Suprapubic skin (tissue), 4 donors: Measurements from ENCODE around the gene PCDH1. TPM values are rescaled to one million over a fixed set of nuclear protein-coding genes. Genes with fewer than 3 reads are reported as not detected.
"Not testable (repeated sequence)": the region's sequence is repeated elsewhere in the genome, so short reads cannot be mapped to it uniquely, and the experiment has no call there.

Experiments
- DNase-seq, 2 donors: peaks; one replicate each; pipeline ENCODE4 v3.0.0-alpha.2; 2019; ENCODE audit warnings: low spot score in 2 of 2
- H3K27ac ChIP-seq: fragments of 200-600 bp; sonication (generic); one replicate; pipeline ENCODE4 v1.5.1; 2019
- H3K27me3 ChIP-seq: fragments of 200-600 bp; sonication (generic); one replicate; pipeline ENCODE4 v1.5.1; 2019
- H3K36me3 ChIP-seq: fragments of 200-600 bp; sonication (generic); one replicate; pipeline ENCODE4 v1.5.1; 2019
- H3K4me1 ChIP-seq: fragments of 200-600 bp; sonication (generic); one replicate; pipeline ENCODE4 v1.5.1; 2019
- H3K4me3 ChIP-seq: fragments of 200-600 bp; sonication (generic); one replicate; pipeline ENCODE4 v1.5.1; 2019; ENCODE audit warnings: mild to moderate bottlenecking
- H3K9me3 ChIP-seq: fragments of 200-600 bp; sonication (generic); one replicate; pipeline ENCODE4 v1.5.1; 2019
- CTCF ChIP-seq, 2 donors: fragments of 200-600 bp in 1 of 2; fragments of 450-650 bp in 1 of 2; sonication (generic) in 1 of 2; IDR thresholded peaks; one replicate each; pipeline ENCODE4 v1.5.1; 2016 to 2019; ENCODE audit warnings: antibody characterized with exemption in 2 of 2, mild to moderate bottlenecking in 1 of 2, moderate library complexity in 1 of 2
- EP300 ChIP-seq: sonication (generic); formaldehyde crosslinking; IDR thresholded peaks from one replicate; pipeline ENCODE4 v1.6.1; 2017; ENCODE audit warnings: antibody characterized with exemption
- POLR2A ChIP-seq, 2 donors: fragments of 450-650 bp; IDR thresholded peaks; one replicate each; pipeline ENCODE4 v1.6.1; 2017; ENCODE audit warnings: antibody characterized with exemption in 2 of 2, mild to moderate bottlenecking in 2 of 2, moderate library complexity in 2 of 2
- POLR2AphosphoS5 ChIP-seq, 3 donors: sonication (generic); formaldehyde crosslinking; IDR thresholded peaks; one replicate each; pipeline ENCODE4 v1.6.1; 2017; ENCODE audit warnings: antibody characterized with exemption in 3 of 3
- WGBS: methylation state at CpG from one replicate; pipeline ENCODE4 v1.1.5; 2018; 5-methylcytosine and 5-hydroxymethylcytosine counted together
- total RNA-seq, 4 donors: library from RNA; depleted of rRNA; stranded (reverse); fragments of >200 nt; gene quantifications; one replicate each; pipeline ENCODE4 v1.1.0, GENCODE V29; 2016

PCDH1 gene
- total RNA-seq: 100 to 1,000 TPM in 1 of 4 donors, 10 to 100 TPM in 3; 76.2 to 122 (median 89.5) TPM

GRCh38 chr5:141878186-141878710 is at the start of gene PCDH1:
PCDH1 (minus strand) TSS chr5:141878410; CDS start chr5:141878262, 148 bp downstream.
- 0% methylated on average over 2 of the region's 63 CpGs for WGBS
- Histone ChIP-seq H3K27ac (peak within 1 kb of the TSS; percentile 81), H3K36me3 (no peaks in the 10 kb centered on the region), H3K9me3 (no peaks in the 10 kb centered on the region), H3K4me1 (peaks cover 57% of the 10 kb centered on the region), H3K27me3 (peaks cover 72% of the 10 kb centered on the region), H3K4me3 (peak within 1 kb of the TSS; percentile 80)
- no peak for TF ChIP-seq POLR2A (IDR thresholded peaks at IDR 0.05)
- TF ChIP-seq CTCF (IDR thresholded peaks at IDR 0.05): no peak
- no peak for TF ChIP-seq POLR2AphosphoS5 (IDR thresholded peaks at IDR 0.05)
- no peak for TF ChIP-seq EP300
- no peak for DNase-seq

- H3K4me1 ChIP-seq: peaks cover 20% of the 10 kb centered on the region
- TF ChIP-seq CTCF (IDR thresholded peaks at IDR 0.05) (no peak), POLR2AphosphoS5 (IDR thresholded peaks at IDR 0.05) (no peak), POLR2A (IDR thresholded peaks at IDR 0.05) (no peak), EP300 (no peak)
- 81% methylated on average over 2 of the region's 2 CpGs for WGBS
- no peak overlapping the region for H3K27ac ChIP-seq
- peaks cover 60% of the 10 kb centered on the region for H3K36me3 ChIP-seq
- no peak overlapping the region for H3K4me3 ChIP-seq
- H3K27me3 ChIP-seq: no peaks in the 10 kb centered on the region
- no peak for DNase-seq
- H3K9me3 ChIP-seq: no peaks in the 10 kb centered on the region
Observed at GRCh38 chr5:141926434-141926833, 48.2 kb upstream of the PCDH1 start.

- H3K27ac ChIP-seq: peak within 1 kb of the TSS; percentile 95
- TF ChIP-seq EP300 (no peak), POLR2A (IDR thresholded peaks at IDR 0.05) (peak; percentile 58 to 73), CTCF (IDR thresholded peaks at IDR 0.05) (no peak), POLR2AphosphoS5 (IDR thresholded peaks at IDR 0.05) (peak; percentile 53 to 75 (median 72))
- H3K4me1 ChIP-seq: peaks cover 20% of the 10 kb centered on the region
- peak within 1 kb of the TSS; percentile 76 for H3K4me3 ChIP-seq
- no peaks in the 10 kb centered on the region for H3K27me3 ChIP-seq
- peaks cover 33% of the 10 kb centered on the region for H3K36me3 ChIP-seq
- no peaks in the 10 kb centered on the region for H3K9me3 ChIP-seq
- peak; percentile 98 for DNase-seq
- under 1% methylated on average over 44 of the region's 53 CpGs for WGBS
Observed at GRCh38 chr5:141923448-141924313, 45.5 kb upstream of the PCDH1 start, which contains the start of gene DELE1. DELE1 (plus strand) TSS chr5:141923871; CDS start chr5:141923942, 71 bp downstream.

- DNase-seq, H3K27me3 ChIP-seq, H3K9me3 ChIP-seq: not testable (repeated sequence)
- H3K4me3 ChIP-seq: peak overlapping the region; percentile 76
- 53% methylated on average over 27 of the region's 28 CpGs for WGBS
- H3K27ac ChIP-seq: peak overlapping the region; percentile 95
- H3K4me1 ChIP-seq: peaks cover 20% of the 10 kb centered on the region
- H3K36me3 ChIP-seq: peaks cover 26% of the 10 kb centered on the region
Observed at GRCh38 chr5:141922827-141923447, 44.7 kb upstream of the PCDH1 start.

GRCh38 chr5:141920771-141921170 is 42.6 kb upstream of the PCDH1 start:
- no peak for DNase-seq
- WGBS: 92% methylated on average over 2 of the region's 2 CpGs
- peaks cover 20% of the 10 kb centered on the region for H3K4me1 ChIP-seq

More at GRCh38 chr5:141920771-141921170, 42.6 kb upstream of the PCDH1 start:
- no peak for TF ChIP-seq EP300
- TF ChIP-seq POLR2A (IDR thresholded peaks at IDR 0.05): no peak
- TF ChIP-seq CTCF (IDR thresholded peaks at IDR 0.05): no peak
- TF ChIP-seq POLR2AphosphoS5 (IDR thresholded peaks at IDR 0.05): no peak
- Histone ChIP-seq H3K27ac (no peak overlapping the region), H3K27me3 (no peaks in the 10 kb centered on the region), H3K36me3 (peaks cover 7% of the 10 kb centered on the region), H3K9me3 (no peaks in the 10 kb centered on the region), H3K4me3 (no peak overlapping the region)
